Erythroblast (primary cell): Measurements from ENCODE around the gene NOVA2.

Experiments
- GATA1 ChIP-seq: IDR thresholded peaks from 2 replicates; pipeline ENCODE4 v1.6.1; 2011; ENCODE audit warnings: low read depth, mild to moderate bottlenecking, control low read depth, low read length, moderate library complexity
- POLR2A ChIP-seq: IDR thresholded peaks from 2 replicates; pipeline ENCODE4 v1.6.1; 2011; ENCODE audit warnings: mild to moderate bottlenecking, low read length

GRCh38 chr19:45922281-45922680 lies 51.4 kb downstream of the NOVA2 start:
- no peak for TF ChIP-seq POLR2A
- no peak for TF ChIP-seq GATA1
